K562 treated with DMSO at 1 percent for 4 hours (cell line): ENCODE results near the gene OR8G1. TPM values are rescaled to one million over a fixed set of nuclear protein-coding genes. Genes with fewer than 3 reads are reported as not detected.

Experiments used
- total RNA-seq: library from RNA; unstranded; fragments of 300-600 nt; gene quantifications from 2 replicates; pipeline ENCODE4 v1.2.3, GENCODE V29; 2022; ENCODE audit not compliant: insufficient read depth

OR8G1 gene, protein sequence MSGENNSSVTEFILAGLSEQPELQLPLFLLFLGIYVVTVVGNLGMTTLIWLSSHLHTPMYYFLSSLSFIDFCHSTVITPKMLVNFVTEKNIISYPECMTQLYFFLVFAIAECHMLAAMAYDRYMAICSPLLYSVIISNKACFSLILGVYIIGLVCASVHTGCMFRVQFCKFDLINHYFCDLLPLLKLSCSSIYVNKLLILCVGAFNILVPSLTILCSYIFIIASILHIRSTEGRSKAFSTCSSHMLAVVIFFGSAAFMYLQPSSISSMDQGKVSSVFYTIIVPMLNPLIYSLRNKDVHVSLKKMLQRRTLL
- total RNA-seq = not detected in 2 replicates

DNA sequence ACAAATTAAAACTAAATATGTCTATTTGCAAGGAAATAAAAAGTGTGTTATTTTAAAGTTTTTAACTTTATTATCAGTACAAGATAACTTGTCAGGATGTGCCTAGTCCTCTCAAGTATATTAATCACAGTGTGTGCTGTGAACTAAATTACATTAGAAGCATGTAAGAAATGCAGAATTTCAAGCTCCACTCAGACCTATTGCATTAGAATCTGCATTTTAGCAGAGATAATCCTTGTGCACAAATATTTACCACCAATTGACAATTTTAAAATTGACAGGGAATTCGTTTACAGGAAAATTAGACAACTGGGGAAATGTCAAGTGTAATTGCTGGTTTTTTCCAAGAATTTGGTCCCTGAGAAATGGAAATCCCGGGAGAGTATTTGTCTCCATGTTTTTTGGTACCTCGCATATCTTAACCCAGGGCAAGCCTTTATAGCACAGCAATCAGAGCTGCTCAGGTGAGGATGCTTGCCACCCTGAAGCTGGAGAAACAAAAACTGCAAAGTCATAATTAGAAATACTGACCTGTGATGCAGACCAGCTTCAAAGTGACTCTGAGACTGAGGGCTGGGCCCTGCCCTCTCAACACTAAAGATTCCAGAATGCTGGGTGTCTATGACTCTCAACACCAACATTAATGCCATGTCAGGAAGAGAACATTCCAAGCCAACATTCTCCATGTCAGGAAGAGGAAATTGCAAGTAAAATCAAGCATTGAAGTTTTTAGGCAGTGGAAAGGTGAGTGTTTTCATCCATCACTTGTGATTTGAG is at the start of gene OR8G1:
Gene OR8G1 (plus strand): TSS at position 475 of the 777 bp plus-strand sequence. CDS start 8,581 bp downstream, outside the sequence.

GRCh38 chr11:124256076-124256475 is 15.2 kb downstream of the OR8G1 start, which contains the start of gene OR8G5:
TSS of gene OR8G5 (plus strand) at chr11:124256376. CDS start at chr11:124264932, 8,556 bp downstream.

Other genes with a start within 250 kb of the OR8G1 start
- not detected in 2 replicates for gene OR10G6, start 245.9 kb upstream of the OR8G1 start, total RNA-seq
- not detected in 2 replicates for gene OR10G4, start 228.1 kb upstream of the OR8G1 start, total RNA-seq
- not detected in 2 replicates for gene OR10G9, start 218.1 kb upstream of the OR8G1 start, total RNA-seq
- not detected in 2 replicates for gene OR10G8, start 214.3 kb upstream of the OR8G1 start, total RNA-seq
- gene OR10G7, start 199.8 kb upstream of the OR8G1 start, total RNA-seq = not detected in 2 replicates
- 11.6 and 13.9 TPM in 2 replicates for gene VWA5A, start 125.6 kb upstream of the OR8G1 start, total RNA-seq
- gene OR10D3, start 57.8 kb upstream of the OR8G1 start, total RNA-seq = not detected in 2 replicates
- 3.7 and 4.1 TPM in 2 replicates for gene OR8G5, start 15.3 kb downstream of the OR8G1 start, total RNA-seq
- 0.06 TPM in 1 of 2 replicates, not detected in the other for gene OR8D1, start 72.9 kb downstream of the OR8G1 start, total RNA-seq
- gene OR8D2, start 79.1 kb downstream of the OR8G1 start, total RNA-seq = not detected in 2 replicates
- not detected in 2 replicates for gene OR8B2, start 143.4 kb downstream of the OR8G1 start, total RNA-seq
- not detected in 2 replicates for gene OR8B3, start 157.9 kb downstream of the OR8G1 start, total RNA-seq
- not detected in 2 replicates for gene OR8B4, start 183.8 kb downstream of the OR8G1 start, total RNA-seq
- gene OR8B8, start 204.6 kb downstream of the OR8G1 start, total RNA-seq = not detected in 2 replicates